GM19099 (cell line): ENCODE data around the gene PLRG1.

Experiments
- POLR2A ChIP-seq: IDR thresholded peaks from 3 replicates; pipeline ENCODE4 v1.6.1; 2011; ENCODE audit warnings: low read depth; ENCODE audit not compliant: insufficient read length; ENCODE audit errors: extremely low read depth

The PLRG1 gene

DNA sequence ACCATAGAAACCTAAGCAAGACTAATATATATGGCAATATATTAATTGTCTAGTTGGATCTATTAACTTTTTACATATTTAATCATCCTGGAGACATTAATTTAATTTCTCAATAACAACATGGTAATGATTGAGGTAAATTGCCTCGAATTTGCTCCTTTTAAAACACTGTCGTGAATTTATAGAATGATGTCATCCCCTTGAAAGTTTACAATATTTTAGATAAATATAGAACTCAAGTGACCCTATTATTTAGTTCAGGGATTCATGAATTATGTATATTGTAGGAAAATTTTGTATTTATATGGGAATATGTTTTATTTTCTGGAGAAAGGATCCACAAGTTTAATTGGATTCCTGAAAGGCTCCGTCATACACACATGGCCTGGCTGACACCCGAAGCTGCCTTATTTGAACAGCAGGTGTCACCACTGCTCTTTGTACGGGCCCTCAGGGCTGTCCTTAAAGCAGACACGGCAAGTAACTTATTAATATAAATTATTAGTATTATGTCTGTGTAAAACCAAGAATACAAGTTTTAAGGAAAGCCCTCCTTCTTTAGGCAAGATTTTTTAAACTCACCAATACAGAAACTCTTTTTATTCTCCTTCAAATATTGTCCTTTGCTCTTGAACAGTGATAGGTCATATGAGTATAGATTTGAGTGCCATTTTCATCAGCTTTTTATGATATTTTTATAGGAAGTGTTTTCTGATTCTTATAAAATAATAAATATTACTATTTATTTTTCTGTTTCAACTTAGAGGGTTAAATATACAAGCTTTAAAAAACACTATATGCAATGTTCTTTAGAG is 1.9 kb upstream of the PLRG1 start:
- TF ChIP-seq POLR2A = no peak

DNA sequence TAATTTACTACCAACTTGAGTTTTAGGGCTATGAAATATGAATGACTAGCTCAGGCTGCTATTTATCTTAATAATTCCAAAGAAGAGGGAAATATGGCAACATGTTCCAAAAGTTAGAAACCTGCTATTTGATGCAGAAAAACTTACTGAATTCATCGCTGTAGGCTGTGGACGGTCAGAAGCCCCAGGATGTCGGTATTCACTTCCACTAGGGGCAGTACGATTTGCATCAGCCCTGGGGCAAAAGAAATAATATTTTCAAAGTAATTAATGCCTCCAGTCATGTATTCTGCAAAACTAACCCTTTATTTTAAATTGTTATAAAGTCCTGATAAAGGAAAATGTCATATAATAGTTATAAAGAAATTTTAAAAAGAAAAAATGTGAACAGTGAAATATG is 4.5 kb downstream of the PLRG1 start:
- TF ChIP-seq POLR2A = no peak

DNA sequence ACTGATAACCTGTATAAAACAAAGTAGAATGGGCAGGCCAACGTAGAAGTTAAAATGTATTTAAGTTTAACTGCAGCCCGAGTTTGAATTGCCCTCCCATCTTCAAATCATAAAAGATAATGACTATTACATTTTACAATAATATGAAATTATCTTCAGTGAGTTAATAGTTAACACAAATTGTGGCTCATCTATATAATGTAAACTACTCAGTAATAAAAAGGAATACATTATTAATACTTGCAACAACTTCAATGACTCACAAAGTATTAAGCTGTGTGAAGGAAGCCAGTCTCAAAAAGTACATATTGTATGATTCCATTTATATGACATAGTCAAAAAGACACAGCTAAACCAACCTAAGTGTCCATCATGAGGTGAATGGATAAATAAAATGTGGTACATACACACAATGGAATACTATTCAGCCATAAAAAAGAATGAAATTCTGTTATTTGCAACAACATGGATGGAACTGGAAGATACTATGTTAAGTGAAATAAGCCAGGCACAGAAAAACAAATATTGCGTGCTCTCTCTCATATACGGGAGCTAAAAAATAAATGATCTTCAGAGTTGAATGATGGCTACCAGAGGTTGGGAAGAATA is 7.8 kb downstream of the PLRG1 start:
- no peak for TF ChIP-seq POLR2A

DNA sequence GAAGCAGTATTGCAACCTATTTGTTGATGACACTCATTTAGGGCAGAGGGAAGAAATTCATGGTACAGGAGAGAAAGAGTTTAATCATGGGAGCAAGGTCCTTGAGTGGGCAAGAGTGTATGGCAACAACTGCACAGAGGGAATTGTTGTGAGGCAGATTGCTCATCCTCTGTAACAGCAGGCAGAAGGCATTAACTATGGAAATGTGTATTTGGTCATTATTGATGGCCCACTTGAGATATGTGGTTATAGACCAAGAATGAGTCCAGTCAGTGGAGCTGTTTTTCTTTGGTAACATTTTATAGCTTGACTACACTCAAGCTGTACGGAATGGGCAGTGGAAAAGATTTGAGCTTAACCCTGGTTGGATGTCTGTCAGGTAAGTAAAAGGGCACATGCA is 15.9 kb downstream of the PLRG1 start:
- TF ChIP-seq POLR2A = no peak

DNA sequence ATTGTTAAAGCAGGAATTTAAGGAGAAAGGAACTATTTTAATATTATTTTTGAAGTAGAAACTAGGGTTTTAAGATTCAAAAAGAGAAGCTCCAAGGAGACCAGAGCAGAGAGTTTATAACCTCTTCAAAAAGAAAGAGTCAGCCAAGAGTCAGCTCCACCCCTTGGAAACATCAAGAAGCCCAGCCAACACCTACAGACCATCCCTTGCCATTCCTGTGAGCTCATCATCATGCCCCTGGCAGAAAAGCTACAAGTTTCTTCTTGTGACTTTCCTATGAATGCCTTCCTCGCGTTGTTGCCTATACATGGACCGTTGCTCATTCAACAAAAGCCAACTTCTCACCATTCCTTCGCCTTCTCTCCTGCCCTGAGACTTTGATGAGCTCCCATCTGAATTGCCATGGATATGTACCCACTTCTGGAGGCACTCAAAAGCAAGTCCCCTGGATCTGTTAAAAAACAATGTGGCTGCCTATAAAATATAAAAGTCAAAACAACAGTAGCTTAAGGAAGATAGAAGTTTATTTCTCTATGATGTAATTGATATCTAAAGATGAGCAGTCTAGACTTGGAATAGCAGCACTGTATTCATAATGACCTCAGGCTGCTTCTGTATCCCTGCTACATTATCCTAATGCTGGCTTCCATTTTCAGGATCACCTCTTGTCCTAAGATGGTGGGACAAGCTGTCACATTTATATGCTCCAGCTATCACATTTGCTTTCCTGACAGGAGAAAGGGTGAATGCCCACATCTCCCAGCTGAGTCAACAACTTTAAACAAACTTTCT is 20.3 kb downstream of the PLRG1 start:
- TF ChIP-seq POLR2A = no peak

DNA sequence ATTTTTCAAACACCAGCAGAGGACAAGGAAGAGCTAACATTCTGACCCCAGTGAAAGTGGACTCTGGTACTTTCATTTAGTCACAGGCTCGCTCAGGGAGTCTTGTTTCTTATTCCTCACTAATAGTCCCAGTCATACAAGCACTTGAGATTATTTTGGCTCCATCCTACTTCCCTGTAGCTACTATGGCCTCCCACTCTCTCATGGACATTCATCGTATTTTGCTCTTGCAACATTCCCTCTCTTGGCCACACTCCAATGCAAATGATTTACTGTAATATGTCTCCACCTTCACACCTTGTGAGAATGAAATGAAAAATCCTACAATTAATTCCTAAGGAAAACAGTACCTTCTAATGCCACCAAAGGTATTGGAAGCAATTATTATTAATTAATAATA is 21.3 kb downstream of the PLRG1 start:
- no peak for TF ChIP-seq POLR2A

DNA sequence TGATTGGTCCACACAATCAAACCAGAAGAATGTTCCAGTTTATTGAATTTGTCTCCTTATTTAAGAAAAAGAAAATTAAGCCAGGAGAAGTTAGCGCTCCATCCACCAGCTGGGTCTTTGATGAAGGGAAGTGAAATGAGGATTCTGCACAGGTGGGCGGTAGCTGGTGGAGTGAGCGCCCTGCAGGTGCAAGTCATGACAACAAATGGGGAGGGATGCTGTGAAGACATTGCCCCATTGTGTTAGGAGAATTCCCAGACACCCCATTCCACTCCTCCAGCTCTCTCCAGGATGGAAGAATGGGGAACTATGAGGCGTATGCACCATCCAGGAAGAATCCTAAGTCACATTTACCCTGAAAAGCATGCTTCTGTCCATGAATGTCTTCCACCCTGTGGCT is 22.9 kb downstream of the PLRG1 start:
- no peak for TF ChIP-seq POLR2A

DNA sequence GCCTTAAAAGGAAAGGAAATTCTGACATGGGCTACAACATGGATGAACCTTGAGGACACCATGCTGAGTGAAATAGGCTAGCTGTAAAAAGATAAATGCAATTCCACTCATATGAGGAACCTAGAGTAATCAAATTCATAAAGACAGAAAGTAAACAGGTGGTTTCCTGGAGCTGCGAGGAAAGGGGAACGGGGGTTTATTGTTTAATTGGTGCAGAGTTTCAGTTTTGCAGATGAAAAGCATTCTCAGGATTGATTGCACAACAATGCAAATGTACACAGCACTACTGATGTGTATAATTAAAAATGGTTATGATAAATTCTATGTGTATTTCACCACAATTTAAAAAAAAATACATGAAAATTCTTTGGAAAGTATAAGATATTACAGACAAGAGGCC is 24.0 kb downstream of the PLRG1 start:
- TF ChIP-seq POLR2A = no peak

DNA sequence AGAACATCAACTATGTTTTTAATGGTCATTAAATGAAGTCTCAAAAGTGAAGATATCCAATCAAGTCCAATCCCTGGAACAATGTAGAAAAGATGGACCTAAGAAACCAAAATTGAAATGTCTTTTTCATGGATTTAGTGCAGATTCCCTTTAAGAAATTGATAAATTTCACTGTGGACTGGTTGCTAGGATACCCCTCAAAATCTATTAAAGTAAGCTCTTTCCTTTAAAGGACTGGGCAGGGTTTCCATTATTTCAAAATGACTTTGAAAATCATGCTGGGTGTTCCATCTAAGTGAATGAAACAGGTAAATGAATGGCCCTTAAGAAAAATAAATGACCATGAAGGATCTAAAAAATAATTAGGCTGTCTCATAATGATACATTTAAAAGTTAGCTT is 28.6 kb downstream of the PLRG1 start:
- TF ChIP-seq POLR2A = no peak

DNA sequence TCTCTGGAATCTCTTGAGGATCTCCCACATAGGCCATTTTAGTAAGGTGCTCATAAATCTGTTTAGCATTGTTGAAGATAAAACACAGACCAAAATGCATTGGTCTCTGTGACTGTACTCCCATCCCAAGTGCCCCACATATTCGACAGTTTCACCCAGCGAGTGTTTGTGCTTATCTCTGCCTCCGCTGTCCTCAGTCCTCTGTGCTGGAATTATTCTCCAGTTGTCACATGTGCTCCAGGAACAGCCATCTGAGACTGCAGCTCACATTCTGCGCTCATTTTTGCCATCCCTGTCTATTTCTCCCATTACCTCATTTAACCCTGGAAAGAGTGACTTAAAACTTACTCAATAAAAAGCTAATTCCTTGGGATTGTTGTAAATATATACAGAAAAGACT is 31.0 kb downstream of the PLRG1 start:
- TF ChIP-seq POLR2A = no peak

DNA sequence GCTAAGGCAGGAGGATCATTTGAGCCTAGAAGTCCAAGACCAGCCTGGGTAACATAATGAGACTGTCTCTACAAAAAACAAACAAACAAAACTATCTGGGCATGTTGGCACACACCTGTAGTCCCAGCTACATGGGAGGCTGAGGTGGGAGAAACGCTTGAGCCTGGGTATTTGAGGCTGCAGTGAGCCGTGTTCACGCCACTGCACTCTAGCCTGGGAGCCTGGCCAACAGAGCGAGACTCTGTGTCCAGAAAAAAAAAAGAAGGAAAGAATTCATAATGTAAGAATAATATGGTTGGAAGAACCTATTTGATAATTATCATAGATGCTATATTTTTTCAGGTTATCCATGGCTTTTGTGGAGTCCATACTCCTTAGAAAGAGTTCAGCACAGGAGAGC is 32.6 kb downstream of the PLRG1 start:
- no peak for TF ChIP-seq POLR2A

DNA sequence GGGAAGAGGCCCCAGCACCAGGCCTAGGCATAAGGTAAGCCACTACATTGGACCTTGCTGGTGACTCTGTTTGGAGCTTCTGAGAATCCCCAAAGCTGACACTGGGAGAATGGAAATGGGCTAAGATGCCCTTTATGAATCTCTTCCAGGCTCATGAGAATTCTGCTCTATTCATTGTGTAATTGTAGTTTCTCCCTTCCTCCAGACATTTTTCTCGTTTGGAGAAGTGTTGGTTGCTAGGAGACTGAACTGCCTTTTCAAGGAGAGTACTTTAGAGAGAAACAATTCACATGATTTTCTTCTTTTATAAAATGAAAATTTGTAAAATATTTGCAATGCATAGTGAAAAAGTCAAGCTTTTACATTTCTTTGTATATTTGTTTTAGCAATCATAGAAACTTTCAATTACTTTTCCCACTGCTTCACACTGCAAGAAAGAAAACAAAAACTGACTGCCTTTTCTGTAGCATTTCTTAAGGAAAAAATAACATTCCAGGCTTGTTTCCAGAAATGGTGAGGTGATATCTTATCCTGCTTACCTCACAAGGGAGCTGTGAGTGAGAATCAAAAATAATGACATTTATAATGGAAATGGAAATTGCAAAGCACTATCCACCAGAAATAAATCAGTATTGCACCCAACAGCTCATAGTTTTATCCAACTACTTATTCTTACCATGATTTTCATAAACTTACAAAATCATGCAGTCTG is 33.7 kb downstream of the PLRG1 start:
- no peak for TF ChIP-seq POLR2A

DNA sequence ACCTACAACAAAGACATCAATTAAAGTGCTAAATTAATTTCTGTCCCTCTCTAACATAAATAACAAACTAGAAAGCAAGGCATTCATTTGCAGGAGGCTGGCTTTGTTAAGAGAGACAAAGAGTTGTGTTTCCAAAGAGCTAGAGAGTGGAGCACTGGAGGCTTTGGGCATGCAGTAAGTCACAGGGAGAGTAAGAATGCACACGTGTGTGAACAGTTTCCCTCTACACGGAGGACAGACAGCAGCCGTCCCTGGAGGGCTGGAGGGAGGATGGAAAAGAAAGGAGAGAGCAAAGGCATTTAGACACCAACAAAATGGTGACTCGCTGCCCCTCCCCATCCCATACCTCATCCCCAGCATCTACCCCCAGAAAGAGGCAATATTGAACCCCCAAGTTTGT is 38.2 kb downstream of the PLRG1 start:
- TF ChIP-seq POLR2A = no peak

DNA sequence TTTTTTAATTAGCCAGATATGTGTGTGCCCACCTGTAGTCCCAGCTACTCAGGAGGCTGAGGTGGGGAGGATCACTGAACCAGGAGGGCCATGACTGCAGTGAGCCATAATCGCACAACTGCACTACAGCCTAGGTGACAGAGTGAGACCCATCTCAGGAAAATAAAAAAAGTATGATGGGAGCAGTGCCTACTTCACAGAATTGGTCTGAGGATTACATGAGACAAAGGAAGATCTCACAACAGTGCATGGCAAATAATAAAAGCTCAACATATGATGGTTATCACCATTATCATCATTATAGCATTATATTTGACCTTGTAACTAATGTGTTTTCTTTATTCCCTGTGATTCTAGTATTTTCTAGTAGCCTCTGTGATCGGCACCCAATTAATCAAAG is 38.7 kb downstream of the PLRG1 start:
- no peak for TF ChIP-seq POLR2A

DNA sequence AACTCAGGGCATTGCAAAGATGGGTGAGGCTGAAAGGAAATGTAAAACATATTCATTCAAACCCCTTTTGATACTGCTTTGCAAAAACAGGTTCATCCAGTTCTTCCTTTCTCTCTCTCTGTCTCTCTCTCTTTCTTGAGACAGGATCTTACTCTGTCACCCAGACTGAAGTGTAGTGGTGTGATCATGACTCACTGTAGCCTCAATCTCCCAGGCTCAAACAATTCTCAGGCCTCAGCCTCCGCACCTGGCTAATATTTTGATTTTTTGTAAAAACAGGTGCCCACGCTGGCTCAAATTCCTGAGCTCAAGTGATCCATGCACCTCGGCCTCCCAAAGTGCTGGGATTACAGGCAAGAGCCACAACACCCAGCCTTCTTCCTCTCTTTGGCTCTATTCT is 43.0 kb downstream of the PLRG1 start:
- TF ChIP-seq POLR2A = no peak

DNA sequence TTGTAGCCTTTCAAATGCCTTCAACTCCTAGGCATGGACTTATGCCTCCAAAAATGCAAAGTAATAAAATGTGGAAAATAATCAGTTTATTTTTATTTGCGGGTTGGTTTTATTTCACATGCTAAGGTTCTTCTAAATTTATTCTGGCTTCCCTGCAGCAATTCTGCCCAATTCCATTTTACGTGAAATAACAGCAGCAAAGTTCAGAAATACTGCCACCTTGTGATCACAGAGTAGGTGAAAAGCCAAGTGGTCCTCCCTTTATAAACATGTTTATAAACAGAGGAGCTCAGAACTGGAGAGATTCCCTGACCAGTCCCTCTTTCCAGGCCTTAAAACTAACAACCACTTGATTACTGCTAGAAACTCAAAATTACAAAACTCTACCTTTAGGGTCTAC is 43.9 kb downstream of the PLRG1 start:
- no peak for TF ChIP-seq POLR2A

DNA sequence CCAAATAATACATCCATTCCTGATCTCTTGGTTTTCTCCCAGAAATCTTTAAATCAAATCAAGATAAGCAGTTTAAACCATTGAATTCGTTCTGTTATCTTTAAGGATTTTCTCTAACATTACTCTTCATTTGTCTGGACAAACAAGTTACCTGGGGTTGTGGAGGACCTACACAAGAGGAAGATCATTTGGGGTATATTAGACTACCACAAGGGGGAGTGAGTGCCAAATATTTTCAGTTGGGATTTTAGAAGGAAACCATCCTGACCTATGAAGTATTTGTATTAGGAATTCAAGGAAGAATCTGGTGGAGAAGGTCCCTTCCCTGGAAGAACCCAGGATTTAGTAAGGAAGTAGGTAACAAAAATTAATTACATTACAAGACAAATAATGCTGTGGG is 46.6 kb downstream of the PLRG1 start:
- TF ChIP-seq POLR2A = no peak
